Measurements from ENCODE around the gene RMND5B.

Gene RMND5B

DNA sequence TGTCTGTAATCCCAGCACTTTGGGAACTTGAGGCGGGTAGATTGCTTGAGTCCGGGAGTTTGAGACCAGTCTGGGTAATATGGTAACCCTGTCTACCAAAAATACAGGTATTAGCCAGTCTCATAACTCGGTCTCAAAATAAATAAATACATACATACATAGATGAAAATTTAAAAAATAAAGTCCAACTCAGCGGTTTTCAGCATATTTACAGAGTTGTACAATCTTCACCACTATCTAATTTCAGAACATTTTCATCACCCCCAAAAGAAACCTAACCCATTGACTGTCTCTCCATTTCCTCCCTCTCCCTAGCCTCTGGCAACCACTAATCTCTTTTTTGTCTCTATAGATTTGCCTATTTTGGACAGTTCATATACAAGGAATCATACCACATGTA, 10.7 kb downstream of the RMND5B start:
- TF ChIP-seq GATA3 (IDR thresholded peaks at IDR 0.05; ENCODE audit: low read depth, low read length): no peak
- no peak for TF ChIP-seq GATA2 (IDR thresholded peaks at IDR 0.05; ENCODE audit: low read depth, low read length)

DNA sequence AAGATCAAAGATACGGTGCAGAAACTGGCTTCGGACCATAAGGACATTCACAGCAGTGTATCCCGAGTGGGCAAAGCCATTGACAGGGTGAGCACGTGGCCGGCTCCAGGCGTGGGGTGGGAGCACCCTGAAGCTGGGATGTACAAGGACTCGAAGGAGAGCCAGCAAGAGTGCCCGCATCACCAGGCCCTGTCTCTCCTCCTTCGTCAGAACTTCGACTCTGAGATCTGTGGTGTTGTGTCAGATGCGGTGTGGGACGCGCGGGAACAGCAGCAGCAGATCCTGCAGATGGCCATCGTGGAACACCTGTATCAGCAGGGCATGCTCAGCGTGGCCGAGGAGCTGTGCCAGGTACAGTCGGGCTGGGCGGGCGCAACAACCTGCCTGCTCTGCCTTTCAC, 11.8 kb downstream of the RMND5B start:
- TF ChIP-seq GATA2 (IDR thresholded peaks at IDR 0.05; ENCODE audit: low read depth, low read length) (no peak), GATA3 (IDR thresholded peaks at IDR 0.05; ENCODE audit: low read depth, low read length) (no peak)

GRCh38 chr5:178143246-178143645, 12.4 kb downstream of the RMND5B start:
- TF ChIP-seq GATA3 (IDR thresholded peaks at IDR 0.05; ENCODE audit: low read depth, low read length) (no peak), GATA2 (IDR thresholded peaks at IDR 0.05; ENCODE audit: low read depth, low read length) (no peak)

GRCh38 chr5:178143901-178144300, 13.1 kb downstream of the RMND5B start:
- TF ChIP-seq GATA3 (IDR thresholded peaks at IDR 0.05; ENCODE audit: low read depth, low read length): no peak
- TF ChIP-seq GATA2 (IDR thresholded peaks at IDR 0.05; ENCODE audit: low read depth, low read length): no peak

GRCh38 chr5:178145965-178146820, 15.4 kb downstream of the RMND5B start:
- TF ChIP-seq GATA3 (IDR thresholded peaks at IDR 0.05; ENCODE audit: low read depth, low read length) (no peak), GATA2 (IDR thresholded peaks at IDR 0.05; ENCODE audit: low read depth, low read length) (no peak)

DNA sequence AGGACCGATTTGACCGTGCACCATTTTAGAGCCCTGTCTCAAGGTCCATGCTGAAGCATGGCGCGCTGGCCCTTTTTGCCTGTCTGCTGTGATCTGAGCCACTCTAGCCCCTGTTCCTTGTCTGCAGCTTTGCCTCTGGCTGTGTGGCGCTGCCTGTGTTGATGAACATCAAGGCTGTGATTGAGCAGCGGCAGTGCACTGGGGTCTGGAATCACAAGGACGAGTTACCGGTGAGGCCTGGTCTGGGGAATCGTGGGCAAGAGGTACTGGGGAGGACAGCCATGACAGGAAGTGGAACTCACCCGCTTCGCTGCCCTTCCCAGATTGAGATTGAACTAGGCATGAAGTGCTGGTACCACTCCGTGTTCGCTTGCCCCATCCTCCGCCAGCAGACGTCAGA, 16.6 kb downstream of the RMND5B start:
- TF ChIP-seq GATA2 (IDR thresholded peaks at IDR 0.05; ENCODE audit: low read depth, low read length): no peak
- TF ChIP-seq GATA3 (IDR thresholded peaks at IDR 0.05; ENCODE audit: low read depth, low read length): no peak

GRCh38 chr5:178149199-178149932, 18.6 kb downstream of the RMND5B start:
- TF ChIP-seq GATA3 (IDR thresholded peaks at IDR 0.05; ENCODE audit: low read depth, low read length) (no peak), GATA2 (IDR thresholded peaks at IDR 0.05; ENCODE audit: low read depth, low read length) (no peak)

- no peak for TF ChIP-seq GATA2 (IDR thresholded peaks at IDR 0.05; ENCODE audit: low read depth, low read length)
Observed at GRCh38 chr5:178150977-178151734, 20.3 kb downstream of the RMND5B start.

GRCh38 chr5:178152491-178153444, 22.0 kb downstream of the RMND5B start:
- TF ChIP-seq GATA3 (IDR thresholded peaks at IDR 0.05; ENCODE audit: low read depth, low read length) (no peak), GATA2 (IDR thresholded peaks at IDR 0.05; ENCODE audit: low read depth, low read length) (no peak)

- TF ChIP-seq GATA2 (IDR thresholded peaks at IDR 0.05; ENCODE audit: low read depth, low read length) (no peak), GATA3 (IDR thresholded peaks at IDR 0.05; ENCODE audit: low read depth, low read length) (no peak)
Observed at GRCh38 chr5:178153530-178154340, 22.9 kb downstream of the RMND5B start, which contains the start of gene NHP2. NHP2 (minus strand) TSS chr5:178153885; CDS start chr5:178153817, 68 bp downstream.

- TF ChIP-seq GATA2 (IDR thresholded peaks at IDR 0.05; ENCODE audit: low read depth, low read length) (no peak), GATA3 (IDR thresholded peaks at IDR 0.05; ENCODE audit: low read depth, low read length) (no peak)
Observed at GRCh38 chr5:178155065-178155464, 24.3 kb downstream of the RMND5B start.

DNA sequence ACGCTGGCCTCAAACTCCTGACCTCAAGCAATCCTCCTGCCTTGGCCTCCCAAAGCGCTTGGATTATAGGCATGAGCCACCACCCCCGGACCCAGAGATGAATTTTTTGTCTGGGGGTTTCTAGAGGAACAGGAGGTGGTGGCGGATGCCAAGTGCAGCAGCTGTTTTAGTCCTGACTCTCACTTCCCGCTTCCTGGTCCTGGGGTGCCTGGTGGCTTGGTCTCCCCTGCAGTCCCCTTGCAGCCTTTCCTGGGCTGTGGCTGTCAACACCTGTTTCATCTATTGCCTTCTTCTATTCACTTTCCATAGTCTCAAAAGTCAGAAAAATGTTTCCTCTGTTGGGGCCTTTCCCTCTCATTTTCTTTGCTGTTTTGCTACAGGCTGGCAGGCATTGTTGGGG, 29.4 kb downstream of the RMND5B start:
- TF ChIP-seq GATA2 (IDR thresholded peaks at IDR 0.05; ENCODE audit: low read depth, low read length) (no peak), GATA3 (IDR thresholded peaks at IDR 0.05; ENCODE audit: low read depth, low read length) (no peak)
